CD4-positive, CD25-positive, alpha-beta regulatory T cell (primary cell): ENCODE data around the gene NBAS. TPM values are rescaled to one million over a fixed set of nuclear protein-coding genes. Genes with fewer than 3 reads are reported as not detected.

Source experiments
- ATAC-seq, 2 donors: fragments of 150-1000 bp; cut with Tn5 transposase; one replicate each; pipeline ENCODE4 v1.10.0; 2021; ENCODE audit warnings: low read depth in 2 of 2, moderate number of reproducible peaks in 2 of 2, moderate library complexity in 1 of 2
- DNase-seq, 3 donors: peaks; one replicate each; pipeline versions ENCODE4 v3.0.0 to v3.0.0-alpha.2; 2012 to 2022; ENCODE audit warnings: mixed read lengths in 1 of 3
- H3K27ac ChIP-seq: one replicate; pipeline ENCODE4 v1.7.0; 2013; ENCODE audit warnings: mild to moderate bottlenecking, low read length; ENCODE audit not compliant: insufficient read depth, poor library complexity, severe bottlenecking
- H3K27me3 ChIP-seq: one replicate; pipeline ENCODE4 v1.7.0; 2013; ENCODE audit warnings: low read length; ENCODE audit not compliant: control insufficient read depth, insufficient read depth
- H3K36me3 ChIP-seq: one replicate; pipeline ENCODE4 v1.7.0; 2013; ENCODE audit warnings: mild to moderate bottlenecking, low read length, moderate library complexity; ENCODE audit not compliant: control insufficient read depth, insufficient read depth
- H3K4me1 ChIP-seq: 2 replicates; pipeline ENCODE4 v1.7.0; 2013; ENCODE audit warnings: mild to moderate bottlenecking, low read length; ENCODE audit not compliant: insufficient read depth, control insufficient read depth, poor library complexity, severe bottlenecking
- H3K4me3 ChIP-seq: one replicate; pipeline ENCODE4 v1.7.0; 2013; ENCODE audit warnings: low read depth, mild to moderate bottlenecking, low read length, moderate library complexity
- H3K9me3 ChIP-seq, 2 experiments: 1 replicate in 1 of 2; 2 replicates in 1 of 2; pipeline ENCODE4 v1.7.0; 2013; ENCODE audit warnings: low read length in 2 of 2, mild to moderate bottlenecking in 1 of 2, moderate library complexity in 1 of 2; ENCODE audit not compliant: control insufficient read depth in 2 of 2
- H3K27ac Mint-ChIP-seq, 3 donors: one replicate each; pipeline ENCODE4 v1.8.0; 2020 to 2022; ENCODE audit warnings: mild to moderate bottlenecking in 3 of 3, mixed read lengths in 3 of 3, moderate library complexity in 2 of 3
- H3K27me3 Mint-ChIP-seq: one replicate; pipeline ENCODE4 v1.8.0; 2022; ENCODE audit warnings: mild to moderate bottlenecking, mixed read lengths
- H3K36me3 Mint-ChIP-seq: one replicate; pipeline ENCODE4 v1.8.0; 2020; ENCODE audit warnings: mixed read lengths
- H3K4me1 Mint-ChIP-seq, 4 donors: one replicate each; pipeline ENCODE4 v1.8.0; 2020 to 2022; ENCODE audit warnings: mixed read lengths in 4 of 4, mild to moderate bottlenecking in 1 of 4
- H3K4me3 Mint-ChIP-seq, 4 donors: one replicate each; pipeline ENCODE4 v1.8.0; 2020 to 2022; ENCODE audit warnings: mild to moderate bottlenecking in 4 of 4, mixed read lengths in 4 of 4, moderate library complexity in 3 of 4
- H3K9me3 Mint-ChIP-seq, 7 donors: one replicate each; pipeline ENCODE4 v1.8.0; 2020 to 2022; ENCODE audit warnings: mixed read lengths in 7 of 7, mild to moderate bottlenecking in 3 of 7, moderate library complexity in 2 of 7
- polyA plus RNA-seq, 4 donors: library from polyadenylated mRNA; unstranded; fragments of 300-500 nt; fragmentation: Illumina TruSeq; gene quantifications; one replicate each; pipeline ENCODE4 v1.2.3, GENCODE V29; 2021
- total RNA-seq: library from RNA; stranded (reverse); gene quantifications from one replicate; pipeline ENCODE4 v1.2.3, GENCODE V29; 2022

The NBAS gene
- total and polyA plus RNA-seq, 5 donors from 2014 or later, result 18.5 to 31.9 (median 19.5) TPM

DNA sequence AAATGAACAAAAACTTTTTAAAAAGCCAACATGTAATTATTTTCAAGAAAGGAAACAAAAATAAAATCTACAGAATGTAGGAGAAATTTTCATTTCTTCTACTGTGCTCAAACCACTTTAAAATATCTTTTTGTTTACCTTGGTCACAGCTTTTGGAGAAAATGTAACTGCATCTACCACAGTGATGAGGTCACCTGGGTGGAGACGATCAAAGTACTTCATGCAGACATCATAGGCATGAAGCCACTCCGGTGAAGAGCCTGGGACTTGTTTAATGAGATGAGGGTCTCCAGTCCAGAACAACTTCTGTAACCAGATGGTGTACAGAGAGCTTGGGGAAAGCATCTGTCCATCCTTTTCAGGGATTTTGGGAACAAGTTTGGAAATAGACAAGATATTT is 285.8 kb downstream of the NBAS start:
- H3K4me1 Mint-ChIP-seq, result peaks cover 0 to 5% (median 2%) of the 10 kb centered on the region in 4 donors
- Histone ChIP-seq H3K27me3 (no peaks in the 10 kb centered on the region), H3K36me3 (peaks cover 20% of the 10 kb centered on the region), H3K27ac (no peak overlapping the region), H3K4me1 (no peaks in the 10 kb centered on the region), H3K4me3 (no peak overlapping the region), H3K9me3 (no peaks in the 10 kb centered on the region)
- H3K27ac Mint-ChIP-seq, result no peak overlapping the region
- no peak overlapping the region for H3K4me3 Mint-ChIP-seq
- no peaks in the 10 kb centered on the region for H3K9me3 Mint-ChIP-seq
- ATAC-seq, result no peak
- DNase-seq, result no peak
- H3K36me3 Mint-ChIP-seq, result peaks cover 57% of the 10 kb centered on the region
- H3K27me3 Mint-ChIP-seq, result no peaks in the 10 kb centered on the region

DNA sequence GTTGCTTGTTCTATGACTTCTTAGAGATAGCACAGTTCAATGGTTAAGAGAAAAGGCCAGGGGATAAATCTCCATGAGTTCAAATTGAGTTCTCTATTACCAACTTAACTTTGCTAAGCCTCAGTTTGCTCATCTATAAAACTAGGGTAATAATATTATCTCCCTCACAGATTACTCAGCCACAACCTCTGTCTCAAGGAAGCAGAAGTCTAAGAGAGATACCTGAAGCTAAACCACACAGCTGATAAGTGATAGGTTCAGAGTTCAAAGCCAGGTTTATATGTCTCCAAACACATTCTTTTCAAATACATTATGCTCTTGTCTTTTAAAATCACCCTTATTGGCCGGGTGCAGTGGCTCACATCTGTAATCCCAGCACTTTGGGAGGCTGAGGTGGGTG is 287.7 kb downstream of the NBAS start:
- Mint-ChIP-seq H3K27me3 (no peaks in the 10 kb centered on the region), H3K36me3 (peaks cover 60% of the 10 kb centered on the region), H3K9me3 (no peaks in the 10 kb centered on the region), H3K4me1 (peaks cover 0 to 5% (median under 1%) of the 10 kb centered on the region in 4 donors), H3K4me3 (no peak overlapping the region), H3K27ac (no peak overlapping the region)
- Histone ChIP-seq H3K36me3 (peaks cover 26% of the 10 kb centered on the region), H3K4me1 (no peaks in the 10 kb centered on the region), H3K27me3 (no peaks in the 10 kb centered on the region), H3K4me3 (no peak overlapping the region), H3K27ac (no peak overlapping the region), H3K9me3 (no peaks in the 10 kb centered on the region)
- no peak for DNase-seq
- ATAC-seq, result no peak

- no peaks in the 10 kb centered on the region for H3K9me3 Mint-ChIP-seq
- H3K27me3 Mint-ChIP-seq, result no peaks in the 10 kb centered on the region
- ATAC-seq (no peak), DNase-seq (no peak)
- peaks cover 62% of the 10 kb centered on the region for H3K36me3 Mint-ChIP-seq
- H3K4me3 Mint-ChIP-seq, result no peak overlapping the region
- peak overlapping the region in 1 of 3 donors; percentile 61 for H3K27ac Mint-ChIP-seq
- Histone ChIP-seq H3K27ac (no peak overlapping the region), H3K9me3 (no peaks in the 10 kb centered on the region), H3K36me3 (peaks cover 26% of the 10 kb centered on the region), H3K4me3 (no peak overlapping the region), H3K4me1 (no peaks in the 10 kb centered on the region), H3K27me3 (no peaks in the 10 kb centered on the region)
- peaks cover 0 to 5% (median 0%) of the 10 kb centered on the region in 4 donors for H3K4me1 Mint-ChIP-seq
These were observed 288.2 kb downstream of the NBAS start for GRCh38 chr2:15272942-15273341.

DNA sequence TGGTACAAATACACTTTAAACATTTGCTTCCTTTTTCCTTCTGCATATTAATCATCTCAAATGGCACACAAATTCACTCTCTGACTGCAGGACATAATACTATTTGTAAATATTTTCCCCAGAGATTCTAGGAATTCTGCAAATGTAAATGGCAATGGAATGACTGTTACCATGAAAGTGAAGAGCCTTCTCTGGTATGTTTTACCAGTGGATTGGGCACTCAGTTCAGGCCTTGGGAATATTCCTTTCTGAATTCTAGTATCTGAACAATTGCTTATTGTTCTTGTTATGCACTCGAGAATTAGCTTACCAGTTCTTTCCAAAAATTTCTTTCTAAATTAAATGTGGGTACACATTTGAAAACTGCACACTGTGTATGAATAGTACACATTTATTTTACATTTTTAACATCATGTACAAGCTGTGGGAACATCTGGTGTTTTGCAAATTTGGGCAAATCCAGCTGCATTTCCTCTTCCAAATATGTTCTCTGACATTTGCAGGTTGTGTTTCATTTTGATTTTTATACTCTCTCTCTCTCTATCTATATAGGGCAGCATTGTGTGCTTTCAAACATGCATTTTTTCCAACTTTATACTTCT is 289.1 kb downstream of the NBAS start:
- peaks cover 55% of the 10 kb centered on the region for H3K36me3 Mint-ChIP-seq
- Histone ChIP-seq H3K36me3 (peaks cover 26% of the 10 kb centered on the region), H3K27me3 (no peaks in the 10 kb centered on the region), H3K9me3 (no peaks in the 10 kb centered on the region), H3K27ac (no peak overlapping the region), H3K4me1 (no peaks in the 10 kb centered on the region), H3K4me3 (no peak overlapping the region)
- peaks cover 0 to 5% (median 0%) of the 10 kb centered on the region in 4 donors for H3K4me1 Mint-ChIP-seq
- no peaks in the 10 kb centered on the region for H3K27me3 Mint-ChIP-seq
- H3K27ac Mint-ChIP-seq, result peak overlapping the region in 1 of 3 donors; percentile 54
- H3K4me3 Mint-ChIP-seq, result no peak overlapping the region
- DNase-seq (no peak), ATAC-seq (no peak)
- no peaks in the 10 kb centered on the region for H3K9me3 Mint-ChIP-seq

- Mint-ChIP-seq H3K36me3 (peaks cover 53% of the 10 kb centered on the region), H3K9me3 (peaks cover 0 to under 1% (median 0%) of the 10 kb centered on the region in 7 donors)
- no peak for ATAC-seq
These were observed 289.9 kb downstream of the NBAS start for GRCh38 chr2:15271276-15271675.

DNA sequence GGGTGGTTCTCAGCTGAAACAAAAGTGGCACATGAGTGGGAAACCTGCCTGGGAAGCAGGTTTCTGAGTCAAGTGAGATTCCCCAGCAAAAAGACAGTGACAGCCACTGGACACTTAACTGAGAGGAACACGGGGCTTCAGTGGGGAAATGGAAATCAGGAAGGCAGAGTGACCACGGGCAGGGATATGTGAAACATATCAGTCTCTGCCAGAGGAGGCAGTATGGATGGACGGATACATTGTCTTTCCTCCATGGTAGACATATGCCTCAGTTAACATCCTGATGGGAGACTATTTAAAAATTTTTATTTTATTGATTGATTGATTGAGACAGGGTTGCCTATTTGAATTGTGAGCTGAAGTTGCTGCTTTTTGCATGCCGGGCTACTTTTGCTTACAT is 292.1 kb downstream of the NBAS start:
- no peak for DNase-seq
- H3K36me3 Mint-ChIP-seq, result peaks cover 51% of the 10 kb centered on the region
- H3K27ac Mint-ChIP-seq, result no peak overlapping the region
- Histone ChIP-seq H3K9me3 (no peaks in the 10 kb centered on the region), H3K4me1 (no peaks in the 10 kb centered on the region), H3K27ac (no peak overlapping the region), H3K4me3 (no peak overlapping the region), H3K27me3 (no peaks in the 10 kb centered on the region), H3K36me3 (peaks cover 12% of the 10 kb centered on the region)
- H3K4me3 Mint-ChIP-seq, result no peak overlapping the region
- peaks cover 0 to 1% (median 0%) of the 10 kb centered on the region in 7 donors for H3K9me3 Mint-ChIP-seq
- no peaks in the 10 kb centered on the region for H3K27me3 Mint-ChIP-seq
- peaks cover 0 to 5% (median 0%) of the 10 kb centered on the region in 4 donors for H3K4me1 Mint-ChIP-seq
- no peak for ATAC-seq

More at GRCh38 chr2:15271276-15271675, 289.9 kb downstream of the NBAS start:
- no peaks in the 10 kb centered on the region for H3K27me3 ChIP-seq
- H3K27ac ChIP-seq, result no peak overlapping the region
- Mint-ChIP-seq H3K27me3 (no peaks in the 10 kb centered on the region), H3K4me1 (peaks cover 0 to 5% (median 0%) of the 10 kb centered on the region in 4 donors), H3K4me3 (no peak overlapping the region), H3K27ac (no peak overlapping the region)
- no peak for DNase-seq
- no peak overlapping the region for H3K4me3 ChIP-seq
- H3K9me3 ChIP-seq, result no peaks in the 10 kb centered on the region
- H3K4me1 ChIP-seq, result no peaks in the 10 kb centered on the region
- H3K36me3 ChIP-seq, result peaks cover 20% of the 10 kb centered on the region

DNA sequence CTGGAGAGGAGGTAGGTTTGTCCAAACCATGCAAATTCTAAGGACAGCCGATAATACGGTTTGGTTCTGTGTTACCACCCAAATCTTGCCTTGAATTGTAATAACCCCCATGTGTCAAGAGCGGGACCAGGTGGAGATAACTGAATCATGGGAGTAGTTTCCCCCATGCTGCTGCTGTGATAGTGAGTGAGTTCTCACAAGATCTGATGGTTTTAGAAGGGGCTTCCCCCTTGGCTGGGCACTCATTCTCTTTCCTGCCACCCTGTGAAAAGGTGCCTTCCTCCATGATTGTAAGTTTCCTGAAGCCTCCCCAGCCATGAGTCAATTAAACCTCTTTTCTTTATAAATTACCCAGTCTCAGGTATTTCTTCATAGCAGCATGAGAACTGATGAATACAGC is 295.2 kb downstream of the NBAS start:
- H3K27me3 ChIP-seq, result no peaks in the 10 kb centered on the region
- Mint-ChIP-seq H3K36me3 (peaks cover 57% of the 10 kb centered on the region), H3K9me3 (peaks cover 0 to 4% (median 0%) of the 10 kb centered on the region in 7 donors), H3K4me1 (no peaks in the 10 kb centered on the region), H3K27ac (no peak overlapping the region), H3K27me3 (no peaks in the 10 kb centered on the region), H3K4me3 (no peak overlapping the region)
- H3K4me1 ChIP-seq, result no peaks in the 10 kb centered on the region
- ATAC-seq (no peak), DNase-seq (no peak)
- H3K36me3 ChIP-seq, result peaks cover 12% of the 10 kb centered on the region
- H3K4me3 ChIP-seq, result no peak overlapping the region
- no peaks in the 10 kb centered on the region for H3K9me3 ChIP-seq
- no peak overlapping the region for H3K27ac ChIP-seq
